Mesendoderm (in vitro differentiated cells): Measurements from ENCODE around the gene LYAR. TPM values are rescaled to one million over a fixed set of nuclear protein-coding genes. Genes with fewer than 3 reads are reported as not detected.
A peak's percentile ranks its signal among the peaks of the same experiment; 100 is the strongest.

Experiments used
- DNase-seq: peaks from one replicate; pipeline ENCODE4 v3.0.0; 2013
- H2AK5ac ChIP-seq: 2 replicates; pipeline ENCODE4 v1.6.1; 2013; ENCODE audit warnings: low read length, inconsistent platforms
- H2BK120ac ChIP-seq: 2 replicates; pipeline ENCODE4 v1.6.1; 2013; ENCODE audit warnings: low read depth, mild to moderate bottlenecking, low read length, moderate library complexity, mixed read lengths
- H2BK15ac ChIP-seq: replicated peaks from 2 replicates; pipeline ENCODE4 v1.6.1; 2013; ENCODE audit warnings: low read depth, mild to moderate bottlenecking, moderate library complexity
- H2BK5ac ChIP-seq: 2 replicates; pipeline ENCODE4 v1.6.1; 2013; ENCODE audit warnings: low read length, inconsistent platforms
- H3K18ac ChIP-seq: 2 replicates; pipeline ENCODE4 v1.6.1; 2013; ENCODE audit warnings: mild to moderate bottlenecking, low read length, mixed read lengths
- H3K23ac ChIP-seq: one replicate; pipeline ENCODE4 v1.6.1; 2013; ENCODE audit warnings: low read length
- H3K27ac ChIP-seq: 2 replicates; pipeline ENCODE4 v1.5.1; 2013; ENCODE audit warnings: low read depth, mild to moderate bottlenecking, inconsistent platforms, low read length, moderate library complexity
- H3K27me3 ChIP-seq: 2 replicates; pipeline ENCODE4 v1.6.1; 2013; ENCODE audit warnings: low read length, control low read depth, mild to moderate bottlenecking, inconsistent platforms; ENCODE audit not compliant: insufficient read depth, poor library complexity
- H3K36me3 ChIP-seq: 2 replicates; pipeline ENCODE4 v1.6.1; 2013; ENCODE audit warnings: low read length, inconsistent platforms; ENCODE audit not compliant: control insufficient read depth, insufficient read depth
- H3K4ac ChIP-seq: one replicate; pipeline ENCODE4 v1.6.1; 2013; ENCODE audit warnings: low read depth, mild to moderate bottlenecking, low read length, moderate library complexity
- H3K4me1 ChIP-seq: 2 replicates; pipeline ENCODE4 v1.6.1; 2013; ENCODE audit warnings: low read depth, low read length, inconsistent platforms; ENCODE audit not compliant: control insufficient read depth
- H3K4me2 ChIP-seq: 2 replicates; pipeline ENCODE4 v1.6.1; 2013; ENCODE audit warnings: low read length
- H3K4me3 ChIP-seq: 2 replicates; pipeline ENCODE4 v1.5.1; 2013; ENCODE audit warnings: mild to moderate bottlenecking, low read length
- H3K56ac ChIP-seq: one replicate; pipeline ENCODE4 v1.6.1; 2013; ENCODE audit warnings: low read length
- H3K79me1 ChIP-seq: 2 replicates; pipeline ENCODE4 v1.6.1; 2013; ENCODE audit warnings: low read length, inconsistent platforms
- H3K79me2 ChIP-seq: 2 replicates; pipeline ENCODE4 v1.6.1; 2013; ENCODE audit warnings: mild to moderate bottlenecking, low read length; ENCODE audit not compliant: control insufficient read depth, insufficient read depth
- H3K9ac ChIP-seq: 2 replicates; pipeline ENCODE4 v1.6.1; 2013; ENCODE audit warnings: low read length, inconsistent platforms
- H4K5ac ChIP-seq: one replicate; pipeline ENCODE4 v1.6.1; 2013; ENCODE audit warnings: low read length
- H4K8ac ChIP-seq: one replicate; pipeline ENCODE4 v1.6.1; 2013; ENCODE audit warnings: low read depth, mild to moderate bottlenecking, control low read depth, low read length, moderate library complexity
- WGBS: extraction: QIAGEN DNeasy Blood & Tissue Kit; methylation state at CpG from one replicate; pipeline ENCODE4 v1.1.7; 2013; ENCODE audit warnings: low lambda C conversion rate, missing lambda C conversion rate; ENCODE audit not compliant: insufficient coverage; ENCODE audit errors: extremely low coverage; 5-methylcytosine and 5-hydroxymethylcytosine counted together
- polyA plus RNA-seq, 2 experiments: library from polyadenylated mRNA; stranded (reverse); fragments of 200-250 nt; gene quantifications; one replicate each; pipeline ENCODE4 v1.2.3, GENCODE V29; 2013

The LYAR gene
- 157 TPM for polyA plus RNA-seq (2013, experiment 1 of 2)
- 164 TPM for polyA plus RNA-seq (2013, experiment 2 of 2)

DNA sequence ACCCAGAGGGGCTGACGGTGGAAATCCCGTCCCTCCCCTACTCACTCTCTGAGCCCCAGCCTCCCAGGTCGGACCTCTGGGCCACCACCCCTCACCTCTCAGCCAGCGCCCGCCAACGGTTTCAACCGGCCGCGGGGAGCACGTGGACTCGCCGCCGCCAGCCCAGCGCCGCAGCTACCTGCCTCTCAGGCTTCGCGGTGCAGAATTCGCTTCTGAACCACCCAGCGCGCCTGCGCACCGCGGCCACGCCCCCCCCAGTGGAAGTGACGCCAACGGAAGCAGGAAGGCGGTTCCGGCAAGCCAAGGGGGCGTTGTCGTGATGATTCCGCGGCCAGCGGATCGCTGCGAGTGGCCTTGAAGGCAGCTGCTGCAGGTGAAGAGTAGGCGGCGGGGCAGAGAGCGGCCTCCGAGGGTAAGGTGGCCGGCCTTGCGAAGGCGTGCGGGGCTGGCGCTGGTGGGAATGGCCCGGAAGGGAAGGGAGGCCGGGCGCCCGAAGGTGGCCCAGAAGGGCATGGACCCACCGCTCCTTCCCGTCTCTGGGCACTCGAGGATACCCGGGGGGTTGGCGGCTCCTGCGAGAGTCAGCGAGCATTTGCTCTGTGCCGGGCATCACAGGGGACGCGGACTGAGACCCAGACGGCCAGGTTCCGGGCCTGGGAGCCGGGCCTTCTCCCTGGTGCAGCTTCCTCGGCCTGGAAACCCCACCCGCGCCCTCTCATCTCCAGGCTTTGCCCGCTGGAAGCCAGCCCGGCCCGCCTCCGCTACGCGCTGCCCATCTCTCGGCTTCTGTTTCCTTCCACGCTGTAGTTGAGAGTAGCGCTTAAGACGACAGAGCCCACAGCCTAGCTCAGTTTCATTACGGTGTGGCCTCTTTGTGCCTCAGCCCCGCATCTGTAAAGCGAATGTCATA lies at the start of gene LYAR, which contains the start of gene ZBTB49:
Gene LYAR (minus strand): TSS at position 214 of the 910 bp plus-strand sequence. CDS start 6,412 bp downstream, outside the sequence.
Gene ZBTB49 (plus strand): TSS at position 311 of the 910 bp plus-strand sequence. CDS start 9,695 bp downstream, outside the sequence.
- no peak within 1 kb of the TSS for H2AK5ac ChIP-seq
- no peak within 1 kb of the TSS for H3K27ac ChIP-seq
- peaks cover 29% of the 10 kb centered on the region for H3K79me2 ChIP-seq
- peak within 1 kb of the TSS; percentile 91 for H3K56ac ChIP-seq
- WGBS: no CpG with 5 or more reads among the region's 77 CpGs
- H2BK5ac ChIP-seq: no peak within 1 kb of the TSS
- H3K4me2 ChIP-seq: peak within 1 kb of the TSS; percentile 93
- H4K5ac ChIP-seq: no peak within 1 kb of the TSS
- H3K36me3 ChIP-seq: peaks cover 3% of the 10 kb centered on the region
- DNase-seq: peak; percentile 95
- H3K23ac ChIP-seq: peak within 1 kb of the TSS; percentile 7
- peak within 1 kb of the TSS; percentile 84 for H3K9ac ChIP-seq
- H3K4me1 ChIP-seq: peaks cover 4% of the 10 kb centered on the region
- H4K8ac ChIP-seq: no peak within 1 kb of the TSS
- no peak within 1 kb of the TSS for H2BK15ac ChIP-seq
- no peaks in the 10 kb centered on the region for H3K27me3 ChIP-seq
- no peak within 1 kb of the TSS for H2BK120ac ChIP-seq
- peak within 1 kb of the TSS; percentile 83 for H3K4me3 ChIP-seq
- no peak within 1 kb of the TSS for H3K4ac ChIP-seq
- H3K18ac ChIP-seq: no peak within 1 kb of the TSS
- H3K79me1 ChIP-seq: peaks cover 34% of the 10 kb centered on the region

GRCh38 chr4:4339504-4340085 lies 49.6 kb upstream of the LYAR start:
- Histone ChIP-seq H3K4me3 (no peak overlapping the region), H3K79me1 (no peaks in the 10 kb centered on the region), H3K23ac (no peak overlapping the region), H3K27me3 (no peaks in the 10 kb centered on the region), H3K4me2 (no peak overlapping the region), H4K5ac (no peak overlapping the region), H3K79me2 (no peaks in the 10 kb centered on the region), H2AK5ac (no peak overlapping the region), H3K4me1 (no peaks in the 10 kb centered on the region), H3K36me3 (no peaks in the 10 kb centered on the region), H3K4ac (no peak overlapping the region), H3K27ac (no peak overlapping the region), H3K56ac (no peak overlapping the region), H3K18ac (no peak overlapping the region), H3K9ac (no peak overlapping the region), H2BK120ac (no peak overlapping the region), H2BK15ac (no peak overlapping the region), H4K8ac (no peak overlapping the region), H2BK5ac (no peak overlapping the region)
- DNase-seq: no peak
- WGBS: no CpG with 5 or more reads among the region's 21 CpGs

DNA sequence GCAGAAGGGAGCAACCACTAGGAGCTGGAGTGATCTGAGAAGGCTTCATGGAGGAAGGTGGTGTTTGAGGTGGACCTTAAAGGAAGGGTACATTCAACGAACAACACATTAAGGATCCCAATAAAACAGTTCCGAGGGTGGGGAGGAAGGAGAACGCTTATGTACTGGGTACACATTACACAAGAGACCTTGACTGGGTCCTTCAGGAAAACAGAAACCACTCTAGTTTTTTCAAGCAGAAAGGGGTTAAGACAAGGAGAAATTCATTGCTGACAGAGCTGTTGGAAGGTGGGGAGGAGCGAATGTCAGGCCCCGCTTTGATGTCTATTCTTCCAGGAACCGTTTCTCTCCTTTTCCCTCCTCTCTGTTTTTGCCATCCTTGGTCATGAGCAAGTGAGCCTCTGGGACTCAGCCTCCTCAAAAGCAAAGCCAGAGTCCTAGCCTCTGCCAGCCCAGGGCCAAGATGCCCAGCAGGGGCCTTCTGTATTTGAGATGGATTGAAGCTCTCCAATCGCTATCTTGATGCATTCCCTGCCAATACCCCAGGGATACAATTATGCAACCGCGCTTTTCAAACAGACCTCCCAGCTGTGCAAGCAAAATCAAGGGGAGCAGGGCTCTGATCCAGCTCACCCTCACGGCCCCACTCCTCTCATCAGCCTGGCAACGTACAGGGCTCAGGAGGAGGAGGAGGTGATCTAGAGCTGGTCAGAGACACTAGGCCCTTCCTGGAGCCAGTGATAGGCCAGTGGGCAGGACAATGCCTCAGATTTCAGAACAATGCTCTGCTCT lies 48.5 kb upstream of the LYAR start:
- H3K79me1 ChIP-seq: no peaks in the 10 kb centered on the region
- H3K27me3 ChIP-seq: no peaks in the 10 kb centered on the region
- no peak overlapping the region for H2AK5ac ChIP-seq
- H3K4me2 ChIP-seq: no peak overlapping the region
- H3K23ac ChIP-seq: no peak overlapping the region
- H2BK120ac ChIP-seq: no peak overlapping the region
- no peaks in the 10 kb centered on the region for H3K36me3 ChIP-seq
- no peak overlapping the region for H3K18ac ChIP-seq
- H3K79me2 ChIP-seq: no peaks in the 10 kb centered on the region
- DNase-seq: no peak
- no peak overlapping the region for H3K4ac ChIP-seq
- no peak overlapping the region for H4K5ac ChIP-seq
- no CpG with 5 or more reads among the region's 11 CpGs for WGBS
- no peaks in the 10 kb centered on the region for H3K4me1 ChIP-seq
- no peak overlapping the region for H2BK15ac ChIP-seq
- no peak overlapping the region for H3K27ac ChIP-seq
- no peak overlapping the region for H3K9ac ChIP-seq
- no peak overlapping the region for H3K56ac ChIP-seq
- no peak overlapping the region for H4K8ac ChIP-seq
- H3K4me3 ChIP-seq: no peak overlapping the region
- H2BK5ac ChIP-seq: no peak overlapping the region

GRCh38 chr4:4334798-4335520 lies 45.0 kb upstream of the LYAR start:
- no peak overlapping the region for H3K4ac ChIP-seq
- H3K79me2 ChIP-seq: no peaks in the 10 kb centered on the region
- no peaks in the 10 kb centered on the region for H3K79me1 ChIP-seq
- no peak overlapping the region for H4K5ac ChIP-seq
- peak; percentile 60 for DNase-seq
- H3K36me3 ChIP-seq: no peaks in the 10 kb centered on the region
- no peaks in the 10 kb centered on the region for H3K4me1 ChIP-seq
- no CpG with 5 or more reads among the region's 21 CpGs for WGBS
- H3K56ac ChIP-seq: no peak overlapping the region
- no peak overlapping the region for H3K27ac ChIP-seq
- no peak overlapping the region for H4K8ac ChIP-seq
- no peak overlapping the region for H2BK5ac ChIP-seq
- no peak overlapping the region for H2BK120ac ChIP-seq
- no peak overlapping the region for H3K4me3 ChIP-seq
- no peak overlapping the region for H3K9ac ChIP-seq
- no peak overlapping the region for H3K18ac ChIP-seq
- H2AK5ac ChIP-seq: no peak overlapping the region
- no peak overlapping the region for H2BK15ac ChIP-seq
- no peak overlapping the region for H3K23ac ChIP-seq
- H3K27me3 ChIP-seq: no peaks in the 10 kb centered on the region
- H3K4me2 ChIP-seq: no peak overlapping the region

DNA sequence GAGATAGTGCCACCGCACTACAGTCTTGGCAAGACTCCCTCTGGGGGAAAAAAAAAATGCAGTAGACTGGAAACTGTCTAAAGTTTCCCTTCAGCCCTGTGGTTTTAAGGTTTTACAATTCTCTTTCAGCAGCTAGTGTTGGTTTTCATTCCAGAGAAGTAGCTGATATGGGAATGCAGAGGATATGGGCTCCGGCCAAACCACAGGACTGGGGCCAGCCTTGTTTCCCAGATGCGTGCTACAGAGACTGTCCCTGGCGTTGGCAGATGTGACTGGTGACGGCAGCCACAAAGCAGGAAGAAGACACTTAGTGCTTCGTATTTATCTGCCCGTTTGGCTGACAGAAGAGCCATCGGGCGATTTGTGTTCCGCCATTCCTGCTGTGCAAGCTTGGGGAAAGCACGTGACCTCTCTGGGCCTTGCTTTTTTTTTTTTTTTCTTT lies 43.3 kb upstream of the LYAR start:
- H3K4me3 ChIP-seq: no peak overlapping the region
- H3K56ac ChIP-seq: no peak overlapping the region
- no peak overlapping the region for H2AK5ac ChIP-seq
- H3K4me1 ChIP-seq: no peaks in the 10 kb centered on the region
- no CpG with 5 or more reads among the region's 11 CpGs for WGBS
- no peak overlapping the region for H2BK5ac ChIP-seq
- no peaks in the 10 kb centered on the region for H3K27me3 ChIP-seq
- no peak overlapping the region for H4K5ac ChIP-seq
- no peak overlapping the region for H2BK15ac ChIP-seq
- DNase-seq: no peak
- no peaks in the 10 kb centered on the region for H3K36me3 ChIP-seq
- H4K8ac ChIP-seq: no peak overlapping the region
- no peak overlapping the region for H3K18ac ChIP-seq
- H3K79me1 ChIP-seq: no peaks in the 10 kb centered on the region
- H3K23ac ChIP-seq: no peak overlapping the region
- H2BK120ac ChIP-seq: no peak overlapping the region
- H3K4ac ChIP-seq: no peak overlapping the region
- H3K79me2 ChIP-seq: no peaks in the 10 kb centered on the region
- no peak overlapping the region for H3K27ac ChIP-seq
- no peak overlapping the region for H3K4me2 ChIP-seq
- no peak overlapping the region for H3K9ac ChIP-seq
